ENCODE data around the gene EIF5B.

EIF5B gene

DNA sequence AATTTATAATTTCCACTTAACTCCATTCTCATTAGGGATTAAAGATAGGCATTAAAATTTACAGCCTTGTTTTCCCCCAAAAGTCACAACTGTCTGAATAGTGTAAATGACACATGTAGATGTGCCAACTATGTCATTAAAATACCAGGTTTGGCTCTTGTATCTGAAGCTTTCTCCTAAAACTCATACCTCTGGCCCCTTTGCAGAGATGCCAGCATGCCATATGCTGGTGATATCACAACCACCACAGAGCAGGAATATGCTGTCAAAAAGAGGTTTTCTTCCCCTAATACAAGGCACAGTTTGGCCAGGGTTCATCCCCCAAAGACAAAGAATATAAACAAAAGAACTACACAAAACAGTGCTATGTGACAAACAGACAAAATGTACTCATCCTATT lies 87.2 kb downstream of the EIF5B start:
- H3K9ac ChIP-seq (ENCODE audit: insufficient read length, low read depth) = no peak overlapping the region
- no peaks in the 10 kb centered on the region for H3K27me3 ChIP-seq (ENCODE audit: insufficient read depth, insufficient read length)
- TF ChIP-seq SUZ12 (IDR thresholded peaks at IDR 0.05; ENCODE audit: extremely low read depth, insufficient read depth, insufficient read length) (no peak), ZNF274 (IDR thresholded peaks at IDR 0.05; ENCODE audit: low read depth, low read length) (no peak), YY1 (IDR thresholded peaks at IDR 0.05; ENCODE audit: insufficient read depth, insufficient read length) (no peak)
- H3K36me3 ChIP-seq (ENCODE audit: insufficient read depth, insufficient read length, low read length) = peaks cover 70% of the 10 kb centered on the region
- no peaks in the 10 kb centered on the region for H3K4me1 ChIP-seq (ENCODE audit: insufficient read depth, insufficient read length)
- DNase-seq (ENCODE audit: low read depth, low spot score) = no peak
- no peaks in the 10 kb centered on the region for H3K9me3 ChIP-seq (ENCODE audit: insufficient read depth, low read length)
- H3K4me3 ChIP-seq (ENCODE audit: insufficient read length, low read depth) = no peak overlapping the region

DNA sequence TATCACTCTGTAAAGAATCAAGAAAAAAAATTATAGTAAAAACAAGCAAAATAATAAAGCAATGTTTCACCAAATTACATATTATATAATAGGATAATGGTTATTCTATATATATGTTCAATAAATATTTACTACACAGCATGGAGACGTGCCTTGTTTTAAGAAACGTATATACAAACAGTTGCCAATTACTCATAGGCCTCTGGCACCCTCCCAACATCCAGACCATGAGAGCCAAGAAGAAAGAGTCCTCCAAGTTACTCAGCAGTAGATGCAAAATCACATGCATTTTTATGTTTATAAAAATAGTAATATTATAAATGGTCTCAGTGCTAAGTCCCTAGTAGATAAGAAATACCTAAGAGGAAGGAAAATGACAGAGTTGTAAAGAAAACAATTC lies 87.8 kb downstream of the EIF5B start:
- peaks cover 71% of the 10 kb centered on the region for H3K36me3 ChIP-seq (ENCODE audit: insufficient read depth, insufficient read length, low read length)
- DNase-seq (ENCODE audit: low read depth, low spot score) = no peak

DNA sequence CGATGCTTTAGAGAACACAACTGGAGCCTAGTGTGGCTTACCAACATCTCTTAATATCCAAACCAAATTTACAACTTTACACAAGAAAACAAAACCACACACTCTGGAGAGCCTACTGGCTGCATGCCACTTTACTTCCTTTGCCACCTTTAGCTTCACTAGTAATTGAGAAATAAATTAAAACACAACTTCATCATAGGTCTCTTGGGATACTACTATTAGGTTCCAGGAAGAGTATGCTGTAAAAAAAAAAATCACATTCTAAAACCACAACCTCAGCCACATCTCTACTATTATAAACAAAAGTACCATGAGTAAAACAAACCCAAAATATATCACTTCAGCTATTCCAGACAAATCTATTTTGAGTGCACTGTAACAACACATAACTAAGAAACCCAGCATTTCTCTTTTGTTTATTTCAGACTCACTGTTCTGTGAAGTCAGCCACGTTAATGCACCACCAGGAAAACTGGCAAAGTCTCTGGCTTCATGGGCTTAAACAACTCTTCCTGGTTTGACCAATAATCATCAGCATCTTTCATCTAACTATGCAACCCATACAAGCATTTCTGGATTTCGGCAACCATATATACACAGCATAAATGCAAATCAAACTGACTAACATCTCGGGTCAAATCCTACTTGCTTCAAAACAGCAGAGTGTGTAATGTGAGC lies 93.6 kb downstream of the EIF5B start:
- no peak for TF ChIP-seq SUZ12 (IDR thresholded peaks at IDR 0.05; ENCODE audit: extremely low read depth, insufficient read depth, insufficient read length)
- TF ChIP-seq YY1 (IDR thresholded peaks at IDR 0.05; ENCODE audit: insufficient read depth, insufficient read length) = no peak
- no peak for TF ChIP-seq ZNF274 (IDR thresholded peaks at IDR 0.05; ENCODE audit: low read depth, low read length)
- Histone ChIP-seq H3K4me3 (ENCODE audit: insufficient read length, low read depth) (no peak overlapping the region), H3K27me3 (ENCODE audit: insufficient read depth, insufficient read length) (no peaks in the 10 kb centered on the region), H3K4me1 (ENCODE audit: insufficient read depth, insufficient read length) (no peaks in the 10 kb centered on the region), H3K9me3 (ENCODE audit: insufficient read depth, low read length) (no peaks in the 10 kb centered on the region), H3K36me3 (ENCODE audit: insufficient read depth, insufficient read length, low read length) (peaks cover 47% of the 10 kb centered on the region), H3K9ac (ENCODE audit: insufficient read length, low read depth) (no peak overlapping the region)
- DNase-seq (ENCODE audit: low read depth, low spot score) = no peak

More for the DNA sequence above, 87.8 kb downstream of the EIF5B start:
- Histone ChIP-seq H3K9ac (ENCODE audit: insufficient read length, low read depth) (no peak overlapping the region), H3K9me3 (ENCODE audit: insufficient read depth, low read length) (no peaks in the 10 kb centered on the region), H3K4me1 (ENCODE audit: insufficient read depth, insufficient read length) (no peaks in the 10 kb centered on the region), H3K27me3 (ENCODE audit: insufficient read depth, insufficient read length) (no peaks in the 10 kb centered on the region), H3K4me3 (ENCODE audit: insufficient read length, low read depth) (no peak overlapping the region)
- TF ChIP-seq SUZ12 (IDR thresholded peaks at IDR 0.05; ENCODE audit: extremely low read depth, insufficient read depth, insufficient read length) (no peak), ZNF274 (IDR thresholded peaks at IDR 0.05; ENCODE audit: low read depth, low read length) (no peak), YY1 (IDR thresholded peaks at IDR 0.05; ENCODE audit: insufficient read depth, insufficient read length) (no peak)

DNA sequence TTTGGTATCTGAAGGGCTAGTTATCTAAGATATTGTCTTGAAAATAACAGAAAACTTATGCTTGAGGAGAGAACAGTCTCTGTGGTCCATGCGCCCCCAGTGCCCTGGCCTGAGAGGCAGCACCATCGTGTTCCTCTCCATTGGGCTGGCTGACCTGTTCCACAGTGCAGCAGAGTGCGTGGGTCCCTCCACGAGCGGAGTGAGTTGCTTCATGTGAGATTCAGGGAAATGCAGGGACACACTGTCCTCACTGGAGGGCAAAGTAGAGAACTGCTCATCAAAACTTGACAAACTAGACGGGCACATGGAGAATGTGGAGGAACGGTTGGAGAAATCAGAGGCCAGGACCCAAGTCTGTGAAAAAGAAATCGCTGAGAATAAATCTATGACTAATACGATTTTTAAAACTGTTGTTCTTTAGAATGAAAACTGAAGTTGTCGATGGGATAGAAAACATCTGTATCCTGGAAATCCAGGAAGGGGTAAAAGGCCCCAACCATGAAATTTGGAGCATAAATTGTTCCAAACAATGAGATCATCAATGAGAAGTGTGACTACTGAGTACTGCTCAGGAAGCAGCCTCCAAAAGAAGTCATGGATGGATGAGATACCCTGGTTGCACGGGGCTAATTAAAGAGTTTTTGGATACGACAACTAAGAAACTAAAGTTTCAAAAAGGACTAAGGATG lies 94.5 kb downstream of the EIF5B start:
- no peak for DNase-seq (ENCODE audit: low read depth, low spot score)
- Histone ChIP-seq H3K27me3 (ENCODE audit: insufficient read depth, insufficient read length) (no peaks in the 10 kb centered on the region), H3K36me3 (ENCODE audit: insufficient read depth, insufficient read length, low read length) (peaks cover 47% of the 10 kb centered on the region), H3K4me1 (ENCODE audit: insufficient read depth, insufficient read length) (no peaks in the 10 kb centered on the region), H3K9ac (ENCODE audit: insufficient read length, low read depth) (no peak overlapping the region), H3K4me3 (ENCODE audit: insufficient read length, low read depth) (no peak overlapping the region), H3K9me3 (ENCODE audit: insufficient read depth, low read length) (no peaks in the 10 kb centered on the region)
- TF ChIP-seq ZNF274 (IDR thresholded peaks at IDR 0.05; ENCODE audit: low read depth, low read length) (no peak), SUZ12 (IDR thresholded peaks at IDR 0.05; ENCODE audit: extremely low read depth, insufficient read depth, insufficient read length) (no peak), YY1 (IDR thresholded peaks at IDR 0.05; ENCODE audit: insufficient read depth, insufficient read length) (no peak)

DNA sequence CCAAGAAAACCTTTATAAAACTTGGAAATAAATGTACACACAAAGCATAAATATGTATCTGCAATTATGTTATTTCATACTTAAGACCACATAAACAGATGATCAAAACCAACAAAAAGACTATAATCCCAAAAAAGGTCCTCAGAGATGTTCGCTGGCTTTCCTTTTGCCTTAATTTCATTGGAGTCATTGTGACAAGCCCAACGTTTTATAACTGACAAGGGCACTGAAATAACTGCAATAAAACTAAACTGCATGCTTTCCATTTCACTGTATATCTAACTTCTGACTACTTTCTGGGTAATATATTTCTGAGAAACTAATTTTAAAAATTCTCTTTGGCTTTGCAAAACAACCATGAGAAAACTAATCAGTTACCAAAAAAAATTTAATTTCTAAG lies 96.2 kb downstream of the EIF5B start:
- H3K9ac ChIP-seq (ENCODE audit: insufficient read length, low read depth) = no peak overlapping the region
- no peak for TF ChIP-seq SUZ12 (IDR thresholded peaks at IDR 0.05; ENCODE audit: extremely low read depth, insufficient read depth, insufficient read length)
- no peak for TF ChIP-seq YY1 (IDR thresholded peaks at IDR 0.05; ENCODE audit: insufficient read depth, insufficient read length)
- TF ChIP-seq ZNF274 (IDR thresholded peaks at IDR 0.05; ENCODE audit: low read depth, low read length) = no peak
- DNase-seq (ENCODE audit: low read depth, low spot score) = no peak
- H3K36me3 ChIP-seq (ENCODE audit: insufficient read depth, insufficient read length, low read length) = peaks cover 49% of the 10 kb centered on the region
- H3K9me3 ChIP-seq (ENCODE audit: insufficient read depth, low read length) = no peaks in the 10 kb centered on the region
- H3K4me1 ChIP-seq (ENCODE audit: insufficient read depth, insufficient read length) = no peaks in the 10 kb centered on the region
- no peak overlapping the region for H3K4me3 ChIP-seq (ENCODE audit: insufficient read length, low read depth)
- H3K27me3 ChIP-seq (ENCODE audit: insufficient read depth, insufficient read length) = no peaks in the 10 kb centered on the region

DNA sequence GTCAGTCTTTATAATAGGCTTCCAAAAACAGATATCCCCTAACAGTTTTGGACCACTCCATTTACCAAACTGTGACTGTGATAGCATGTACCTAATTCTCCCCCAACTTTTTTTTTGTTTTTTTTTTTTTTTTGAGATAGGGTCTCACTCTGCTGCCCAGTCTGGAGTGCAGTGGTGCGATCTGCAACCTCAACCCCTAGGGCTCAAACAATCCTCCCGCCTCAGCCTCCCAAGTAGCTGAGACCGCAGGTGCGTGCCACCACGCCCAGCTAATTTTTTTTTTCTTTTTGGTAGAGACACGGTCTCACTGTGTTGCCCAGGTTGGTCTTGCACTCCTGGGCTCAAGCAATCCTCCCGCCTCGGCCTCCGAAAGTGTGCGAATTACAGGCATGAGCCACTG lies 99.7 kb downstream of the EIF5B start:
- H3K9ac ChIP-seq (ENCODE audit: insufficient read length, low read depth) = no peak overlapping the region
- no peak for TF ChIP-seq YY1 (IDR thresholded peaks at IDR 0.05; ENCODE audit: insufficient read depth, insufficient read length)
- TF ChIP-seq ZNF274 (IDR thresholded peaks at IDR 0.05; ENCODE audit: low read depth, low read length) = no peak
- no peak for TF ChIP-seq SUZ12 (IDR thresholded peaks at IDR 0.05; ENCODE audit: extremely low read depth, insufficient read depth, insufficient read length)
- H3K4me1 ChIP-seq (ENCODE audit: insufficient read depth, insufficient read length) = no peaks in the 10 kb centered on the region
- peaks cover 42% of the 10 kb centered on the region for H3K36me3 ChIP-seq (ENCODE audit: insufficient read depth, insufficient read length, low read length)
- H3K4me3 ChIP-seq (ENCODE audit: insufficient read length, low read depth) = no peak overlapping the region
- H3K9me3 ChIP-seq (ENCODE audit: insufficient read depth, low read length) = no peaks in the 10 kb centered on the region
- H3K27me3 ChIP-seq (ENCODE audit: insufficient read depth, insufficient read length) = no peaks in the 10 kb centered on the region
- DNase-seq (ENCODE audit: low read depth, low spot score) = no peak

DNA sequence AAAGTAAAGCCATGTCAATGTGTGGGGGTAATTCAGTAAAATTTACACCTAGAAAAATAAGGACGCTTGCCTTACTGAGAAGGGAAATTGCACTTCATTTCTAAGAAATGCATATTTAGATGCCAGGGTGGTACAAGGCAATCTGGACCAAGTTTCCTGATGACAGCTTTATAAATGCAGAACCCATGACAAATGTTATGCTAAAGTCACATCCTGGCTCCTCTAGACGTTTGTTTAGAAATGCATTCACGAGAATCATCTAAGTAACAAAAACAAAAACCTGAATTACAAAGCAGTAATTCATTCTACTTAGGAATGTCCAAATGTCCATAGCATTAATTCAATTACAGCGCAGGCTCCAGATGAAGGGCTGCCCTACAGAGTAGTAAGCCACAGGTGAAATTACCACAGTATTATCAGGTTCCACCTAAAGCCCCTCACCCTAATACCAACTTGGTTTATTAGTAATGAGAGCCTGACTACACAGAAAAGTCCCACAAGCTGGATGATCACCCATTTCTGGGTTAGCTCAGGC lies 102.8 kb downstream of the EIF5B start:
- Histone ChIP-seq H3K4me3 (ENCODE audit: insufficient read length, low read depth) (no peak overlapping the region), H3K9me3 (ENCODE audit: insufficient read depth, low read length) (no peaks in the 10 kb centered on the region), H3K36me3 (ENCODE audit: insufficient read depth, insufficient read length, low read length) (peaks cover 34% of the 10 kb centered on the region), H3K4me1 (ENCODE audit: insufficient read depth, insufficient read length) (no peaks in the 10 kb centered on the region), H3K27me3 (ENCODE audit: insufficient read depth, insufficient read length) (no peaks in the 10 kb centered on the region), H3K9ac (ENCODE audit: insufficient read length, low read depth) (no peak overlapping the region)
- no peak for TF ChIP-seq ZNF274 (IDR thresholded peaks at IDR 0.05; ENCODE audit: low read depth, low read length)
- TF ChIP-seq SUZ12 (IDR thresholded peaks at IDR 0.05; ENCODE audit: extremely low read depth, insufficient read depth, insufficient read length) = no peak
- no peak for TF ChIP-seq YY1 (IDR thresholded peaks at IDR 0.05; ENCODE audit: insufficient read depth, insufficient read length)
- DNase-seq (ENCODE audit: low read depth, low spot score) = peak; percentile 5

Measured in NT2/D1 (cell line).